ENCODE data around the gene NTMT2.
"Not testable (repeated sequence)": the region's sequence is repeated elsewhere in the genome, so short reads cannot be mapped to it uniquely, and the experiment has no call there.

The NTMT2 gene

GRCh38 chr1:170145770-170146676 lies at the start of gene NTMT2:
Gene NTMT2 (plus strand): TSS chr1:170145959. CDS start chr1:170146108, 149 bp downstream.
- no peak for DNase-seq

GRCh38 chr1:170095976-170096748 lies 49.6 kb upstream of the NTMT2 start:
- DNase-seq: no peak

DNA sequence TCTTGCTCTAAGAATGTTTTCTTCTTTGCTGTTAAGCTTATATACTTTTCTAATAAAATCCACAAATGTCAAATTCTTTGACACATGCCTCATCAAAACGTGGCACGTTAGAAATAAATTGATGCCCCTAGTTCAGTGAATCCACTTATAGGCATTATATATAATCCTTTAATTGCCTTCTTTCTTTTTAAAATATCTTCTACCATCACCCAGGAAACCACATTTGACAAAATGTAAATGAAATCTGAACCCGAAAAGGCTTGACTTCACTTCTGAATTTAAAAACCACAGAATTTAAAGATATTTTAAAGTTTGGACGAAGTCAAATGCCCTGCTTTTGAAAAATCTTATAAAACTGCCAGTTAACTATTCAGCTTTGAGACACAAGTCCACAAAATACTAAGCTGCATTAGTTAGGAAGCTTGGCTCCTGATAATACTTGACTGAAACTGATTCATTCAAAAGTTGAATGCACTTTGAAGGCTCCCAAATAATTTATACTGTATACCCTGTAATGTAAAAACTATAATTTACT lies 48.9 kb upstream of the NTMT2 start:
- no peak for DNase-seq

- DNase-seq: no peak
Observed at GRCh38 chr1:170097449-170097948, 48.3 kb upstream of the NTMT2 start.

DNA sequence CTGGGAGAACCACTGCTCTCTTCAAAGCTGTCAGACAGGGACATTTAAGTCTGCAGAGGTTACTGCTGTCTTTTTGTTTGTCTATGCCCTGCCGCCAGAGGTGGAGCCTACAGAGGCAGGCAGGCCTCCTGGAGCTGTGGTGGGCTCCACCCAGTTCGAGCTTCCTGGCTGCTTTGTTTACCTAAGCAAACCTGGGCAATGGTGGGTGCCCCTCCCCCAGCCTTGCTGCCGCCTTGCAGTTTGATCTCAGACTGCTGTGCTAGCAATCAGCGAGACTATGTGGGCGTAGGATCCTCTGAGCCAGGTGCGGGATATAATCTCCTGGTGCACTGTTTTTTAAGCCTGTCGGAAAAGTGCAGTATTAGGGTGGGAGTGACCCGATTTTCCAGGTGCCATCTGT lies 32.6 kb upstream of the NTMT2 start:
- DNase-seq: not testable (repeated sequence)

DNA sequence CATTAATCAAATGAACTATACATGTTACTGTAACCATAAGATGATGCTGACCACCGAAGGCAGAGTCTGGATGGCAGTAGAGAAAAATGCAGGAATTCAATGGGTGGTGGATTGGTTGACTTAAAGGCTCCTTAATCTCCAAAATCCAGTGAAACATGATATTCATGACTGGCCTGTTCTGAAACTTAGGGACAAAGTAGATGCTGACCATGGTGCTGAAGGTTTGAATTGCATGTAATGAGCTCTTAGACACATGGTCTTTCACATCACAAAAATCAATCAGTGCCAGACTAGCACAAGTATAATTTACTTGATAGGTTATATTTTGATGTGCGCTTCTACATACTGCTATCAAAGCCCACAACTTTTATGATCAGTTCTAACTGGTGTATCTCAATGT lies 30.9 kb upstream of the NTMT2 start:
- DNase-seq: no peak

GRCh38 chr1:170122366-170122765 lies 23.4 kb upstream of the NTMT2 start:
- no peak for DNase-seq

GRCh38 chr1:170125269-170125668 lies 20.5 kb upstream of the NTMT2 start:
- DNase-seq: no peak

DNA sequence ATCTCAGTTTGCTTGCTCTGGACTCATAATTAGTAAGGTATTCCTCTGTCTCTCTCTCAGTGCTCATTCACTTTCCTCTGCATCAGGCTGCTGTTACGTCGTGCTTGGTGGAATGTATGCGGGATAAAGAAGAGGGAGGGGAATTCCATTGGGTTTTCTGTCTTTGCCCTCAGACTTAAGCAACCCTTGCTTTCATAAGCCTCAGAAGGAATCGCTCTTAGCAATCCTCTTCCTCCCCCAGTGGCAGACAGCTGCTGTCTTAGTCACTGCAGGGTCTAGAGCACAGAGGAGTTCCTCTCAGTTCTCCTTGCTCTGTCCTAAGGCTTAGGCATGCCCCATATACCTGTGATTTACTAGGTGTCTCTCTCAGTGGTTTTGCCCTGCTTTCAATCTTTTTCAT lies 19.1 kb upstream of the NTMT2 start:
- DNase-seq: no peak

DNA sequence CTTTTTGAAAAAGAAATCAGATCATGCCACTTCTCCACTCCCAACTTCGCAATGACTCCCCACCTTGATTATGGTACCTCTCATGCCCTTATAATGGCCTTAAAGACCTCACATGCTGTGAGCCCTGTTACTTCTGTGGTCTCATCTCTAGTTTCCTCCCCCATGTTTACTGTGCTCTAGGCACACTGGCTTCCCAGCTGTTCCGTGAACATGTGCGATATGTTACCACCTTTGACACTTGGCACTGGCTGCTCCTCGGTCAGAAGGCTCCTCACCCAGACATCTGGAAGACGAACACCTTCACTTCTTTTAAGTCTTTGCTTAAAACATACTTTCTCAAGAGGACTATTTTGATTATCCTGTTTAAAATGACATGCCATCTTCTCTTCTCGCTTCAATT lies 14.3 kb upstream of the NTMT2 start:
- no peak for DNase-seq

DNA sequence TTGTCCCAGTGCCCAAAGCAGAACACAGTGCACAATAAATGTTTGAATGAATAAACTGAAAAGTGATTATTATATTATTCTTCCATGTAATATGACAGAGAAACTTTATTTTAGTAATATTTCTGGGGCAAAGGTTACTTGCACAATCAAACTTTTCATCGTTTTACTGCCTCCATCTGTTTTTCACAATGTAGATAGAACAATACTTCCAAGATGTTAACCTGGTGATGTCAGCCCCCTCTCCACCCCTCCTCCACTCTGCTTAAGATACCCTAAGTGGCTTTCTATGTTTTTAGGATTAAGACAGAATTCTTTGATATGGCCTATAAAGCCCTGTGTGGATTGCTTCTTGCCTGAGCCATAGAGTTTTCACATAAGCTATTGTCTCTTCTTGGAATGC lies 13.8 kb upstream of the NTMT2 start:
- DNase-seq: no peak

GRCh38 chr1:170133766-170134495 lies 11.8 kb upstream of the NTMT2 start:
- DNase-seq: no peak

GRCh38 chr1:170134521-170134920 lies 11.2 kb upstream of the NTMT2 start:
- no peak for DNase-seq

DNA sequence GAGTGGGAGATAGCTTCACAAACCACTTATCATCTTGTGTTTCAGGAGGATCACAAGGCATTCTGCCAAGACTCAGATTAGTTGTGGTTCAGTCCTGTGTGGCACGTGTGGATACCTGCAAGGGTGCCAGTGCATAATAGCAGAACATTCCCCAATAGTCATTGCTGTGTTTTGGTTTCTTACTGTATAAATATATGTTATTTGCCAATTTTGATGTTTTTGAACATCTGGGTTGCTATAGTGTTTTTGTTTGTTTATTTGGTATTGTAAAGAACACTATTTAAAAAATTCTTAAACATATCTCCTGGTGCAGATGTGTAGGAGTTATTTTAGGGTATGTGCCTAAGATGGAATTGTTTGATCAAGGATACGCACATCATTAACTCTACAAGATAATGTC lies 5.4 kb upstream of the NTMT2 start:
- no peak for DNase-seq

DNA sequence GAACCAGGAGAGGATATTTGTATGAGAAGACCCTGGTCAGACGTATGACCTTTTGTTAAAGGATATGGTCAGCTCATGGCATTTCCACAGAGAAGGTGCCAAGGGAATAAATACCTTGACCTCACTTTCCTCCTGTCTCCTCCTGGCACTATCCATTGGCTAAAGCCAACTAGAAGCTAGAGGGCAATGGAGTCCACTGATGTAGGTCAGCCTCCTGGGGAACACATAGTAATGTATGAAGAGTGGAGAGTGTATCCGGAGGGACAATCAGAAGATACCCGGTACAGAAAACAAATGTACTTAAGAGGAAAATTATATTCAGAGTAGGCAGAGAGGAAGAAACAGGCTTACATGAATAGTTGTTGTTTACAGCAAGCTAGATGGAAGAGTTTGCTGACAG lies 698 bp upstream of the NTMT2 start:
- no peak for DNase-seq

DNA sequence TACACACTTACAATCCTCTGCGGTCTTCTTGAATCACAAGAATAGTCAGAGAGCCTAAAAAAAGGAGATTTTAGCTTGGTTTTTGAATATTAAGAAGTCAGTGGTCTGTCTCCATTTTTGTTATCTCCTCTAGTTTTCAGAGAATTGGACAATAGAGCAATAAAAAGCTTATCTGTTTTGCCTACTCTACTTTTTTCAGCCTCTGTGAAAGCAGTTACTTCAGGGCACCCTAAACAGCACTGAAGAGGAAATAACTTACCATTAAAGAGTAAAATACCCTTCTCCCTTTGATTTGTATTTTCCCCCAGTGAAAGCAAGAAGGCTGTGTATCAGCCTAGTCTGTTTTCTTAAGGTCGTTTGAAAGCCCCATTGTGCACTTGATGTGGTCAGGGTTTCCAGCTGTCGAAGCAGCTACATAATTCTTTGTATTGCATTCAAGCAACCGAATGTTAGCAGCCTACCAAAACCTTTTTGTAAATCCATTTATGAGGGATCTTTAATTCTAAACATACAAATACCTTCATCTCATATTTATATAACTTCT lies 1.0 kb downstream of the NTMT2 start:
- no peak for DNase-seq

- DNase-seq: no peak
Observed at GRCh38 chr1:170149241-170149640, 3.5 kb downstream of the NTMT2 start.

DNA sequence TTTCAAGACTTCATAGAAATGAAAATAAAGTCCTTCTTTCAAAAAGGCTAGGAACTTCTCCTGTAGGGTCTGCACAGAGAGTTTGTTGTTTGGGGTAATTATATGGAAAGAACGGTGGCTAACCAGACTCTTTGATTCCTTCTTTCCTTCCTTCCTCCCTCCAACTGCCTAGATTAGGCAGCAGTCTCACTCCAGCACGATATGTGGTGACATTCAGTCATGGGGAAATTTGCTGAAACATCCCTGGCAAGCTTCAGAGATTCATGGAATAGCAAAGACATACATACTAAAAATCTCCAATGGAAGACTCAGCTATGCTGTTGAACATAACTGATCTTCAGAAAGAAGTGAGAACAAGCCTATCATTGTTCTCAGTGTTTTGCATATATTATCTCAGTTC lies 4.3 kb downstream of the NTMT2 start:
- no peak for DNase-seq

- DNase-seq: no peak
Observed at GRCh38 chr1:170150921-170151320, 5.2 kb downstream of the NTMT2 start.

DNA sequence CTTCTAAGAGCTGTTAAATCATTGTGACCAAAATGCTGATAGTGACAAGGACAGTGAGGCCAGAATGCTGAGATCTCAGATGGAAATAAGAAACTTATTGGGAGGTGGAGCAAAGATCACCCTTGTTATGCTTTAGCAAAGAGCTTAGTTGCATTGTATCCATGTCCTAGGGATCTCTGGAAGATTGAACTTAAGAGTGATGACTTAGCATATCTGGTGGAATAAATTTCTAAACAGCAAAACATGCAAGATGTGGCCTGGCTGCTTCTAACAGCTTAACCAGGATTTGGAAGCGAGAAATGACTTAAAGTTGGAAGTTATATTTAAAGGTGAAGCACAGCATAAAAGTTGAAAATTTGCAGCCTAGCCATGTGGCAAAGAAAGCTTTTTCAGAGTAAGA lies 7.7 kb downstream of the NTMT2 start:
- no peak for DNase-seq

- no peak for DNase-seq
Observed at GRCh38 chr1:170155055-170155454, 9.3 kb downstream of the NTMT2 start.

DNA sequence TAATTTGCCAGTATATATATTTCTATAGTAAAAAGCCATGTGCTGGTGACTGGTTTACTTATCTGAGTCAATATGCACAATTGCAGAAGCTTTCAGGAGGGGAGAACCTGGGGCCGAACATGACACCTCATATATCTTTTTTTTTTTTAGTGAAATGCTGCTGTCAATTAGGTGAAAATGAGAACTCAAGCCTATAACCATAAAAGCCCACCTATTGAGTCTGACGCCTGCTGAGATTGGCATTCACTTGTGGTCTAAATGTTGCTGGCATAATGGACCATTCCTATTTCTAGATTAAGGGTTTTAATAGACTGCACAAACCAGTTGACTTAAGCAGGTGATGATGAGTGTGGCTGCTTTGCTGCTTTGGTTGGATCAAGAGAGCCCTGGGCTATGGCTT lies 10.8 kb downstream of the NTMT2 start:
- no peak for DNase-seq

DNA sequence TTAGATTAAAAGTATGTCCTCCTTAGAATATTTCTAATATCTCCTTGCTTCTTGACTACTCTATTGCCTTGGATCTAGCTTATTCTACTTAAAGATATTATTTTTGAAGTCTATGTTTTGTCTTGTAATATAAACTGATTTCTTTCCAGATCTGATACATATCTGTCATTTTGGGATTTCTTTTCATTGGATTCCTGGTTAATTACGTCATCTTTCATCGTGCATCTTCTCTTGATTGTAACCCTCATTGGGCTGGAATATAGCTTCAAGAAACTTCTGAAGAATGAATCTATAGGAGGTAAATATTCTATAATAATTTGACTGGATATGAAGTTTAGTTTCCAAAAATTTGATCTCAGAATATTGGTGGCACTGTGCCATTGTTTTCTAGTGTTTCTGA lies 12.1 kb downstream of the NTMT2 start:
- DNase-seq: no peak
